Ovary (tissue), 9 donors: ENCODE data around the gene NABP1. TPM values are rescaled to one million over a fixed set of nuclear protein-coding genes. Genes with fewer than 3 reads are reported as not detected.

ENCODE experiments used
- DNase-seq, 5 donors: peaks; one replicate each; pipeline ENCODE4 v3.0.0-alpha.2; 2019 to 2020
- H3K27ac ChIP-seq, 2 donors: fragments of 200-600 bp; one replicate each; pipeline versions ENCODE4 v1.5.1 to v1.8.0; 2019 to 2022
- H3K27me3 ChIP-seq: fragments of 200-600 bp; one replicate; pipeline ENCODE4 v1.8.0; 2022
- H3K36me3 ChIP-seq: fragments of 200-600 bp; sonication (generic); one replicate; pipeline ENCODE4 v1.5.1; 2019
- H3K4me1 ChIP-seq: one replicate; pipeline ENCODE4 v1.8.1; 2013; ENCODE audit warnings: mild to moderate bottlenecking, moderate library complexity; ENCODE audit not compliant: insufficient read depth
- H3K4me3 ChIP-seq: fragments of 200-600 bp; sonication (generic); one replicate; pipeline ENCODE4 v1.5.1; 2017
- H3K9me3 ChIP-seq, 2 donors: fragments of 200-600 bp in 1 of 2; sonication (generic) in 1 of 2; one replicate each; pipeline versions ENCODE4 v1.5.1 to v1.8.1; 2013 to 2019; ENCODE audit warnings: mild to moderate bottlenecking in 1 of 2, moderate library complexity in 1 of 2
- EP300 ChIP-seq: sonication (generic); formaldehyde crosslinking; IDR thresholded peaks from one replicate; pipeline ENCODE4 v1.6.1; 2017; ENCODE audit warnings: antibody characterized with exemption
- POLR2A ChIP-seq: fragments of 450-650 bp; IDR thresholded peaks from one replicate; pipeline ENCODE4 v1.6.1; 2017; ENCODE audit warnings: antibody characterized with exemption, mild to moderate bottlenecking, moderate library complexity
- WGBS, 3 donors: extraction: QIAGEN DNeasy Blood & Tissue Kit in 1 of 3; methylation state at CpG; one replicate each; pipeline versions ENCODE4 v1.1.5 to v1.1.7; 2013 to 2017; 5-methylcytosine and 5-hydroxymethylcytosine counted together
- intact Hi-C, 4 donors: fragments of 100-400 bp; cut with DNase I; formaldehyde crosslinking; loops; one replicate each; pipeline versions ENCODE4 v1.11.0 to v1.15.1; 2022 to 2023
- polyA plus RNA-seq, 2 donors: library from polyadenylated mRNA; stranded (reverse); fragments of 200-250 nt in 1 of 2; fragments of 350-450 nt in 1 of 2; fragmentation: Illumina TruSeq in 1 of 2; extraction: RNeasy Lipid Tissue Mini Kit (QIAGEN cat#74804) in 1 of 2; gene quantifications; one replicate each; pipeline ENCODE4 v1.2.3, GENCODE V29; 2013 to 2014
- total RNA-seq, 7 donors: library from RNA; depleted of rRNA in 2 of 7; stranded (reverse); fragments of >200 nt in 2 of 7; fragmentation: NEBNext Ultra II Directional in 3 of 7; extraction: Animal tissue kit (Norgen Biotek cat#: 25700) in 3 of 7; gene quantifications; one replicate each; pipeline versions ENCODE4 v1.1.0 to v1.2.4, GENCODE V29; 2016 to 2023
- TF ChIP-seq, protein P1 (sequence below), 3 donors: fragments of 450-650 bp in 2 of 3; fragments of 200-600 bp in 1 of 3; IDR thresholded peaks; one replicate each; pipeline versions ENCODE4 v1.5.1 to v1.8.0; 2016 to 2022; ENCODE audit warnings: antibody characterized with exemption in 3 of 3, mild to moderate bottlenecking in 1 of 3
- donor health status: DM: no; HTN: no; CAD: no; lungs with moderate emphysema.
- donor health status: DM: no; HTN: no; CAD: no.
- donor health status: Bipolar disorder and iron deficiency.
- donor health status: DM: yes; HTN: yes; CAD: no.
- donor health status: DM: no; HTN: no; CAD: no.
- donor health status: DM: yes; HTN: yes; CAD: no.

Gene NABP1
- total and polyA plus RNA-seq, 9 donors, result 5.3 to 19.1 (median 13.4) TPM

DNA sequence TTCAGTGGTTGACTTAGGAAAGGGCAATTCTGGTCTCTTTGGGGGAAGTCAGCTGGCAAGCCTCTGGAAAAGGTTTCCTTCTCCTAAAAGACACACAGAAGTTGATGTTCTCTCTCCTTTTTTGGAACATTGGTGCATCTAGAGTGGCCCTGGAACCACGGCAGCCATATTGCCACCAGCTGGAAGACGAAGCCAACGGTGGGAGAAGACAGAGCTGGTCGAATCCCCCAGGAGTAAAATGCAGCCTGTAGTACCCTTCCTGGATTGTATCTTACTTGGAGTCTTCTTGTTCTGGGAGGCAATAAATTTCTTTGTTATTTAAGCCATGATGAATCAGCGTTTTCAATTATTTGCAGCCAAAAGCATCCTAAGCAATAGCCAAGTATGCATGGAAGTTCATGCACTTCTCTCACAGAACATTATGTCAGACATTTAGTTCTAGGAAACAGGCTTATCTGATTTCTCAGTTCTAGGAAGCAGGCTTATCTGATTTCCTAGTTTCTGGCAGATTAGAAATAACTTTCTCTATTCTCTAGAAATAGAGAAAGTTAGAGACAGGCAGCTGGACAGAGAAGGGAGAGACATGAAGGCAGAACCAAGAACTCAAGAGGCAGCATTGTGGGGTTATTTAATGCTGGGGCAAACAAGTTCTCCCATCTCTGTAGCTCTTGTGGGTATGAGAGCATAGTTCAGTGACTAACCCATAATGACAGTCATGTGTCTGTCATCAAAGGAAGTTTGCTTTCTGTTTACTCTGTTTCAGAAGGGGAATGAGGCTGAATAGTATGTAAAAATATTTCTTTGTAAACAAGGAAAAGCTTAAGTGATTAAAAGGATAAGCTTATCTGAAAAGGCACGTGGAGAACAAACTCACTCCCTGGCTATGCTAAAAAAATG is 40.5 kb upstream of the NABP1 start:
- TF ChIP-seq POLR2A (no peak), EP300 (no peak)
- TF ChIP-seq, protein P1, sequence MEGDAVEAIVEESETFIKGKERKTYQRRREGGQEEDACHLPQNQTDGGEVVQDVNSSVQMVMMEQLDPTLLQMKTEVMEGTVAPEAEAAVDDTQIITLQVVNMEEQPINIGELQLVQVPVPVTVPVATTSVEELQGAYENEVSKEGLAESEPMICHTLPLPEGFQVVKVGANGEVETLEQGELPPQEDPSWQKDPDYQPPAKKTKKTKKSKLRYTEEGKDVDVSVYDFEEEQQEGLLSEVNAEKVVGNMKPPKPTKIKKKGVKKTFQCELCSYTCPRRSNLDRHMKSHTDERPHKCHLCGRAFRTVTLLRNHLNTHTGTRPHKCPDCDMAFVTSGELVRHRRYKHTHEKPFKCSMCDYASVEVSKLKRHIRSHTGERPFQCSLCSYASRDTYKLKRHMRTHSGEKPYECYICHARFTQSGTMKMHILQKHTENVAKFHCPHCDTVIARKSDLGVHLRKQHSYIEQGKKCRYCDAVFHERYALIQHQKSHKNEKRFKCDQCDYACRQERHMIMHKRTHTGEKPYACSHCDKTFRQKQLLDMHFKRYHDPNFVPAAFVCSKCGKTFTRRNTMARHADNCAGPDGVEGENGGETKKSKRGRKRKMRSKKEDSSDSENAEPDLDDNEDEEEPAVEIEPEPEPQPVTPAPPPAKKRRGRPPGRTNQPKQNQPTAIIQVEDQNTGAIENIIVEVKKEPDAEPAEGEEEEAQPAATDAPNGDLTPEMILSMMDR (IDR thresholded peaks at IDR 0.05), result no peak
- no peak for DNase-seq
- Histone ChIP-seq H3K9me3 (no peaks in the 10 kb centered on the region), H3K36me3 (no peaks in the 10 kb centered on the region), H3K27ac (no peak overlapping the region), H3K4me3 (no peak overlapping the region), H3K27me3 (no peaks in the 10 kb centered on the region), H3K4me1 (no peaks in the 10 kb centered on the region)
- intact Hi-C loops, result no loop called here
- WGBS, 3 donors, result 57 to 72% (median 71%) methylated on average over 6 of the region's 6 CpGs

DNA sequence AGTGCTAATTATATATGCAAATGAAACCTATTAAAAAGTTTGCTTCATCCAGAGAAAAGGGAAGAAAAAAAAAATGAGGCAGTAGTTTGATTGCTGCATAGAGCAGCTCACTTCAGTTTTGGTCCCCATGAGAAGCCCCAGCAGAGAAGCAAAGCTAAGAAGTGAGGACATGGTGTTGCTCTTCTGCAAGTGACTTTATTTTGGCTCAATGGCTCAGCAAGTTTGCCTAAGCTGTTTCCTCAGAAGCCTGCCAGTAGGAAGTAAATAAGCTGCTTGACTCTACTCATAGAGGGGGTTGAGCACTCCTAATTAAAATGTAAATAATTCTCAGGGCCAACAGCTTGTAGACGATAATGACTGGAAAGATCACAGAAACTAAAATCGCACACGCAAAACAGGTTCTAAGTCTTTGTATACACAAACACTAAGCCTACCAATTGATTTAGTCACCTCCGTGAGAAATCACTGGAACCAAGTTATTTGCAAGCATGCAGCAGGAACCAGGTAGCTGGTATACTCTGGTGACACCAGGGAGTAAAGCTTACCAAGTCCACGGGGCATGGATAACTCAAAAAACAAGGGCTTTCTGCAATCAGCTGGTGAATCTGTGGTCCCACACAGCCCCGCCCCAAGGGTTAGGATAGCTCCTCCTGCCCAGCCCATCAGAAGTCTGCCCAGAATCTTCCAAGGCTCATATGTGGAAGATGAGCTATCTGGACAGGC is 39.7 kb upstream of the NABP1 start:
- no peaks in the 10 kb centered on the region for H3K9me3 ChIP-seq
- intact Hi-C loops, result no loop called here
- H3K27me3 ChIP-seq, result no peaks in the 10 kb centered on the region
- 29 to 44% (median 36%) methylated on average over 6 of the region's 6 CpGs for WGBS, 3 donors
- DNase-seq, result no peak
- no peak overlapping the region for H3K4me3 ChIP-seq
- H3K36me3 ChIP-seq, result no peaks in the 10 kb centered on the region
- H3K27ac ChIP-seq, result no peak overlapping the region
- no peaks in the 10 kb centered on the region for H3K4me1 ChIP-seq
- TF ChIP-seq, protein P1 (IDR thresholded peaks at IDR 0.05), result no peak
- TF ChIP-seq POLR2A (no peak), EP300 (no peak)

- Histone ChIP-seq H3K9me3 (no peaks in the 10 kb centered on the region), H3K27me3 (no peaks in the 10 kb centered on the region), H3K4me3 (no peak overlapping the region), H3K4me1 (no peaks in the 10 kb centered on the region), H3K36me3 (no peaks in the 10 kb centered on the region), H3K27ac (no peak overlapping the region)
- WGBS, 3 donors, result 78 to 87% (median 84%) methylated on average over 1 of the region's 1 CpG
- intact Hi-C loops, result no loop called here
- TF ChIP-seq EP300 (no peak), POLR2A (no peak)
- TF ChIP-seq, protein P1 (IDR thresholded peaks at IDR 0.05), result no peak
- DNase-seq, result no peak
Measured at GRCh38 chr2:191638802-191639172, 39.1 kb upstream of the NABP1 start.

DNA sequence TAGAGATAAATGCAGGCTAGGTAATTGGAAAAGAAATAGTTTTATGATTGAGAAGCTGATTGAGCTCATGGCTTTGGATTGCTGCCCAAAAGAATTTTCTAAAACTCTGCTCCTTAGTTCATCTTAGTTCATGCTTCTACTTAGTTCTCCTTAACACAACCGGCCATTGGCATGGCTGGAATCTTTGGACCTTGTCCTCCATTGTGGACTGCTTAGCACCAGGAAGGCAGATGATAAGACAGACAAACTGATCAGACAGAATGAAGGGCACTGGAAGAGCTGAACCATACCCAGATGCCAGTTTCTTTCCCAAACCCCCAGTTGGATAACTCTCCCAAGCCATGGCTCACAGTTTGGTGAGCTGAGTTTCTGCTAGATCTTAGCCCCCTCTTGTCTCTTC is 36.3 kb upstream of the NABP1 start:
- H3K9me3 ChIP-seq, result no peaks in the 10 kb centered on the region
- DNase-seq, result no peak
- intact Hi-C loops, result no loop called here
- no peaks in the 10 kb centered on the region for H3K36me3 ChIP-seq
- H3K4me1 ChIP-seq, result no peaks in the 10 kb centered on the region
- 72 to 90% (median 86%) methylated on average over 1 of the region's 1 CpG for WGBS, 3 donors
- TF ChIP-seq POLR2A, result no peak
- TF ChIP-seq, protein P1 (IDR thresholded peaks at IDR 0.05), result no peak
- no peak for TF ChIP-seq EP300
- H3K4me3 ChIP-seq, result no peak overlapping the region
- H3K27me3 ChIP-seq, result no peaks in the 10 kb centered on the region
- H3K27ac ChIP-seq, result no peak overlapping the region
